ENCODE measurements around the gene PCBP4.
"Not testable (repeated sequence)": the region's sequence is repeated elsewhere in the genome, so short reads cannot be mapped to it uniquely, and the experiment has no call there.

Gene PCBP4

DNA sequence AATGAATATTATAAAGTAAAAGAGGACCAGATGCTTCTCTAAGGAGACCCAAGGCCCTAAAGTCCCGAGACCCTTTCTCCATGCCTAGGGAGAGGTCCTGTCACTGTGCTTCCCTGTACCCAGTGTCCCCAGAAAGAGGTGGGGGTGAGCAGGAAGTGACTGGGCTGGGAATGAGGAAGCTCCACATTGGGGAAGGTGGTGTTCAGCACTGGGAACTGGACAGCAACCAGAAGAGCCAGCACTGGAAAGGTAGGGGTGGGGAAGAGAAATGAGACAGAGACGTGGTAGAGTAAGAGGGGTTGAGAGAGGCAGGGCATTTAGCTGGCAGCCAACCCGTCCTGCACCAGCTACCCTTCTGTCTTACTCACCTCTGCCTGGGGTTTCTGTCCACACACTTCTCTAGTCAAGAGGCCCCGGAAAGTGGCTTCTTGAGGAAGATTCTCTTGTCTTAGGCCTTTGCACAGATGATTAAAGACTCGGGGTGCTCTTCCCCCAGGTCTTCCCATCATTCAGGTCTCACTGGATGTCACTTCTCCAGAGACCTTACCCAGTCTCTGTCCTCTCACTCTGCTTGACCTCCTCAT is 37.7 kb downstream of the PCBP4 start:
- Histone ChIP-seq H3K9me2 (replicated peaks; ENCODE audit: low read depth, low read length) (no peaks in the 10 kb centered on the region), H3K27me3 (ENCODE audit: insufficient read depth, low read length, poor library complexity, severe bottlenecking) (no peaks in the 10 kb centered on the region), H3K4me2 (ENCODE audit: low read depth, low read length, poor library complexity, severe bottlenecking) (no peak overlapping the region), H3K79me2 (ENCODE audit: insufficient read depth, low read length) (no peaks in the 10 kb centered on the region), H2AFZ (ENCODE audit: low read length) (no peak overlapping the region), H3K4me1 (ENCODE audit: insufficient read depth, low read length, poor library complexity, severe bottlenecking) (no peaks in the 10 kb centered on the region), H3K4me3 (ENCODE audit: low read length, poor library complexity, severe bottlenecking) (no peak overlapping the region), H3K36me3 (ENCODE audit: insufficient read depth, low read length) (peaks cover 6% of the 10 kb centered on the region; the same call in 1 of the 2 replicates), H3F3A (ENCODE audit: low read depth) (no peaks in the 10 kb centered on the region), H3K9me3 (ENCODE audit: insufficient read depth, low read depth, low read length) (no peaks in the 10 kb centered on the region), H3K9ac (ENCODE audit: low read depth, low read length, poor library complexity, severe bottlenecking) (no peak overlapping the region), H4K20me1 (ENCODE audit: insufficient read depth, low read length, poor library complexity, severe bottlenecking) (no peaks in the 10 kb centered on the region)
- TF ChIP-seq EZH2phosphoT487 (IDR thresholded peaks at IDR 0.05; ENCODE audit: borderline replicate concordance), result no peak
- TF ChIP-seq CTCF (conservative IDR thresholded peaks at IDR 0.05; ENCODE audit: low read length), result no peak

GRCh38 chr3:51928981-51929380 is 38.3 kb downstream of the PCBP4 start:
- not testable (repeated sequence) for H3K4me1 ChIP-seq (ENCODE audit: insufficient read depth, low read length, poor library complexity, severe bottlenecking); H3K4me2 ChIP-seq (ENCODE audit: low read depth, low read length, poor library complexity, severe bottlenecking); H3K79me2 ChIP-seq (ENCODE audit: insufficient read depth, low read length); H2AFZ ChIP-seq (ENCODE audit: low read length); H3K4me3 ChIP-seq (ENCODE audit: low read length, poor library complexity, severe bottlenecking); H3K9ac ChIP-seq (ENCODE audit: low read depth, low read length, poor library complexity, severe bottlenecking); H3K27me3 ChIP-seq (ENCODE audit: insufficient read depth, low read length, poor library complexity, severe bottlenecking); H3K36me3 ChIP-seq (ENCODE audit: insufficient read depth, low read length); H3K9me3 ChIP-seq (ENCODE audit: insufficient read depth, low read depth, low read length); H4K20me1 ChIP-seq (ENCODE audit: insufficient read depth, low read length, poor library complexity, severe bottlenecking); H3F3A ChIP-seq (ENCODE audit: low read depth); H3K9me2 ChIP-seq (replicated peaks; ENCODE audit: low read depth, low read length)

DNA sequence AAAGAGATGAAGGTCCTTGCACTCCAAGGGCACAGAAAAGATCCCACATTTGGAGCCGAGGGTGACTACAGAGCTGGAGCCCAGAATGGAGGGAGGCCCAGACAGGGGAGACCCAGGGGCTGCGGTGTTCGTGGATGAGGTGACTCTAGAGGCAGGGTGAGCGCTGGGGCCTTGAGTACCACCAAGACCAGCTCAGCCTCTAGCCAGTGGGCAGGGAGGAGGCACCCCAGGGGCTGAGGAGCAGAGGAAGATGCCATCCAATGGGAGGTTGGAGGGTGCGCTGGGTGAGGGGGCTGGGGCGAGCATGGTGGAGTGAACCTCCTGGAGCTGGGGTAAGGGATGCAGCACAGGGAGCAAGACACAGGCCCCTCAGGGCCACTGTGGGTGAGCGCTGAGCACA is 38.8 kb downstream of the PCBP4 start:
- Histone ChIP-seq H3K4me2 (ENCODE audit: low read depth, low read length, poor library complexity, severe bottlenecking) (no peak overlapping the region), H3K4me1 (ENCODE audit: insufficient read depth, low read length, poor library complexity, severe bottlenecking) (no peaks in the 10 kb centered on the region), H3K9me3 (ENCODE audit: insufficient read depth, low read depth, low read length) (no peaks in the 10 kb centered on the region), H3K4me3 (ENCODE audit: low read length, poor library complexity, severe bottlenecking) (no peak overlapping the region), H3F3A (ENCODE audit: low read depth) (no peaks in the 10 kb centered on the region), H3K27me3 (ENCODE audit: insufficient read depth, low read length, poor library complexity, severe bottlenecking) (no peaks in the 10 kb centered on the region), H2AFZ (ENCODE audit: low read length) (no peak overlapping the region), H3K79me2 (ENCODE audit: insufficient read depth, low read length) (no peaks in the 10 kb centered on the region), H3K9ac (ENCODE audit: low read depth, low read length, poor library complexity, severe bottlenecking) (no peak overlapping the region), H3K9me2 (replicated peaks; ENCODE audit: low read depth, low read length) (no peaks in the 10 kb centered on the region), H4K20me1 (ENCODE audit: insufficient read depth, low read length, poor library complexity, severe bottlenecking) (no peaks in the 10 kb centered on the region), H3K36me3 (ENCODE audit: insufficient read depth, low read length) (no peaks in the 10 kb centered on the region; the same call in 1 of the 2 replicates)
- TF ChIP-seq EZH2phosphoT487 (IDR thresholded peaks at IDR 0.05; ENCODE audit: borderline replicate concordance), result no peak
- TF ChIP-seq CTCF (conservative IDR thresholded peaks at IDR 0.05; ENCODE audit: low read length), result no peak

Measured in Loucy (cell line).